ENCODE measurements around the gene ZYG11B.

GRCh38 chr1:52751589-52752483 is 25.6 kb downstream of the ZYG11B start:
- TF ChIP-seq CTCF (IDR thresholded peaks at IDR 0.05; ENCODE audit: low read length) (no peak), EZH2 (optimal IDR thresholded peaks at IDR 0.05; ENCODE audit: low read depth, low read length) (no peak)
